ENCODE data around the gene RAB31.

The RAB31 gene

GRCh38 chr18:9736286-9736835, 28.3 kb downstream of the RAB31 start:
- Mint-ChIP-seq H3K4me1 (peaks cover 15% of the 10 kb centered on the region), H3K27me3 (peaks cover 39% of the 10 kb centered on the region), H3K9me3 (no peaks in the 10 kb centered on the region), H3K27ac (no peak overlapping the region), H3K4me3 (no peak overlapping the region)
- DNase-seq (no peak), ATAC-seq (no peak)

- H3K9me3 Mint-ChIP-seq, result no peaks in the 10 kb centered on the region
- ATAC-seq, result no peak
- peaks cover 15% of the 10 kb centered on the region for H3K4me1 Mint-ChIP-seq
These were observed 28.9 kb downstream of the RAB31 start for GRCh38 chr18:9737006-9737405.

GRCh38 chr18:9737472-9738121, 29.5 kb downstream of the RAB31 start:
- no peak for ATAC-seq
- Mint-ChIP-seq H3K27me3 (peaks cover 37% of the 10 kb centered on the region), H3K4me3 (no peak overlapping the region), H3K4me1 (peaks cover 15% of the 10 kb centered on the region), H3K9me3 (no peaks in the 10 kb centered on the region), H3K27ac (no peak overlapping the region)
- DNase-seq, result no peak

More at GRCh38 chr18:9737006-9737405, 28.9 kb downstream of the RAB31 start:
- no peak for DNase-seq
- Mint-ChIP-seq H3K27ac (no peak overlapping the region), H3K4me3 (no peak overlapping the region), H3K27me3 (peaks cover 37% of the 10 kb centered on the region)

GRCh38 chr18:9738266-9738969, 30.3 kb downstream of the RAB31 start:
- Mint-ChIP-seq H3K4me3 (no peak overlapping the region), H3K9me3 (no peaks in the 10 kb centered on the region), H3K4me1 (peaks cover 15% of the 10 kb centered on the region), H3K27me3 (peaks cover 38% of the 10 kb centered on the region), H3K27ac (no peak overlapping the region)
- no peak for ATAC-seq
- no peak for DNase-seq

- no peaks in the 10 kb centered on the region for H3K9me3 Mint-ChIP-seq
- DNase-seq, result no peak
- no peak for ATAC-seq
- H3K4me1 Mint-ChIP-seq, result peaks cover 10% of the 10 kb centered on the region
- H3K27me3 Mint-ChIP-seq, result peaks cover 35% of the 10 kb centered on the region
- H3K27ac Mint-ChIP-seq, result peak overlapping the region in 1 of 2 donors; percentile 46
- H3K4me3 Mint-ChIP-seq, result no peak overlapping the region
These were observed 31.4 kb downstream of the RAB31 start for GRCh38 chr18:9739516-9739915.

GRCh38 chr18:9740071-9740470, 32.0 kb downstream of the RAB31 start:
- Mint-ChIP-seq H3K4me1 (peaks cover 5% of the 10 kb centered on the region), H3K4me3 (no peak overlapping the region), H3K27me3 (peaks cover 30% of the 10 kb centered on the region), H3K27ac (peak overlapping the region in 1 of 2 donors; percentile 80), H3K9me3 (no peaks in the 10 kb centered on the region)
- DNase-seq, result no peak
- ATAC-seq, result no peak

- Mint-ChIP-seq H3K27me3 (peaks cover 28% of the 10 kb centered on the region), H3K4me3 (no peak overlapping the region), H3K9me3 (no peaks in the 10 kb centered on the region), H3K27ac (no peak overlapping the region), H3K4me1 (no peaks in the 10 kb centered on the region)
- DNase-seq, result no peak
- ATAC-seq, result no peak
These were observed 33.3 kb downstream of the RAB31 start for GRCh38 chr18:9741406-9741792.

- ATAC-seq, result no peak
- Mint-ChIP-seq H3K4me3 (no peak overlapping the region), H3K9me3 (no peaks in the 10 kb centered on the region), H3K27ac (no peak overlapping the region), H3K4me1 (no peaks in the 10 kb centered on the region), H3K27me3 (peaks cover 33% of the 10 kb centered on the region)
- DNase-seq, result no peak
These were observed 33.9 kb downstream of the RAB31 start for GRCh38 chr18:9741793-9742523.

GRCh38 chr18:9742524-9743131, 34.5 kb downstream of the RAB31 start:
- ATAC-seq, result no peak
- Mint-ChIP-seq H3K27me3 (peaks cover 40% of the 10 kb centered on the region), H3K27ac (no peak overlapping the region), H3K9me3 (no peaks in the 10 kb centered on the region), H3K4me1 (no peaks in the 10 kb centered on the region), H3K4me3 (no peak overlapping the region)
- DNase-seq, result no peak

GRCh38 chr18:9743200-9744016, 35.3 kb downstream of the RAB31 start:
- Mint-ChIP-seq H3K27ac (no peak overlapping the region), H3K27me3 (peaks cover 42% of the 10 kb centered on the region), H3K9me3 (no peaks in the 10 kb centered on the region), H3K4me3 (no peak overlapping the region), H3K4me1 (no peaks in the 10 kb centered on the region)
- ATAC-seq, result no peak
- DNase-seq, result no peak

GRCh38 chr18:9746958-9747357, 38.9 kb downstream of the RAB31 start:
- Mint-ChIP-seq H3K27me3 (peaks cover 50% of the 10 kb centered on the region), H3K4me3 (no peak overlapping the region), H3K4me1 (no peaks in the 10 kb centered on the region), H3K9me3 (no peaks in the 10 kb centered on the region), H3K27ac (no peak overlapping the region)
- ATAC-seq (no peak), DNase-seq (no peak)

GRCh38 chr18:9749611-9750010, 41.5 kb downstream of the RAB31 start:
- ATAC-seq (no peak), DNase-seq (no peak)
- Mint-ChIP-seq H3K9me3 (no peaks in the 10 kb centered on the region), H3K4me1 (no peaks in the 10 kb centered on the region), H3K27me3 (peaks cover 27% of the 10 kb centered on the region), H3K4me3 (no peak overlapping the region), H3K27ac (no peak overlapping the region)

- no peak for ATAC-seq
- no peaks in the 10 kb centered on the region for H3K4me1 Mint-ChIP-seq
- DNase-seq, result no peak
- H3K27me3 Mint-ChIP-seq, result peaks cover 27% of the 10 kb centered on the region
- H3K9me3 Mint-ChIP-seq, result no peaks in the 10 kb centered on the region
- no peak overlapping the region for H3K27ac Mint-ChIP-seq
- H3K4me3 Mint-ChIP-seq, result no peak overlapping the region
These were observed 42.0 kb downstream of the RAB31 start for GRCh38 chr18:9750112-9750511.

- no peak for DNase-seq
- Mint-ChIP-seq H3K4me1 (no peaks in the 10 kb centered on the region), H3K27ac (no peak overlapping the region), H3K27me3 (peaks cover 27% of the 10 kb centered on the region), H3K4me3 (no peak overlapping the region), H3K9me3 (no peaks in the 10 kb centered on the region)
- no peak for ATAC-seq
These were observed 42.7 kb downstream of the RAB31 start for GRCh38 chr18:9750606-9751304.

Data from stimulated activated naive CD8-positive, alpha-beta T cell treated with anti-CD3 and anti-CD28 coated beads, Interleukin-15, amount 100 ng/mL, for 72 hours (primary cell).